Lung (tissue), 12 donors: Measurements from ENCODE around the gene COA1. TPM values are rescaled to one million over a fixed set of nuclear protein-coding genes. Genes with fewer than 3 reads are reported as not detected.

Experiments used
- ATAC-seq: fragments of 200-7000 bp; cut with Tn5 transposase; one replicate; pipeline ENCODE4 v1.9.1; 2020; ENCODE audit warnings: moderate number of reproducible peaks; ENCODE audit not compliant: insufficient read depth, low FRiP score
- DNase-seq, 3 donors: peaks; one replicate each; pipeline ENCODE4 v3.0.0-alpha.2; 2013 to 2017
- H3K27ac ChIP-seq, 2 donors: one replicate each; pipeline ENCODE4 v1.5.1; 2013; ENCODE audit warnings: mild to moderate bottlenecking in 2 of 2, moderate library complexity in 2 of 2, control low read depth in 1 of 2, inconsistent platforms in 1 of 2, low read depth in 1 of 2, low read length in 1 of 2
- H3K27me3 ChIP-seq, 3 donors: one replicate each; pipeline ENCODE4 v1.5.1; 2013; ENCODE audit warnings: low read length in 2 of 3; ENCODE audit not compliant: control insufficient read depth in 3 of 3, insufficient read depth in 3 of 3
- H3K36me3 ChIP-seq, 4 donors: one replicate each; pipeline ENCODE4 v1.5.1; 2013; ENCODE audit warnings: low read length in 4 of 4, mild to moderate bottlenecking in 1 of 4, moderate library complexity in 1 of 4; ENCODE audit not compliant: control insufficient read depth in 4 of 4, insufficient read depth in 4 of 4
- H3K4me1 ChIP-seq, 5 donors: one replicate each; pipeline ENCODE4 v1.5.1; 2013; ENCODE audit warnings: low read length in 5 of 5, mild to moderate bottlenecking in 2 of 5, moderate library complexity in 1 of 5; ENCODE audit not compliant: control insufficient read depth in 5 of 5, insufficient read depth in 5 of 5
- H3K4me3 ChIP-seq: one replicate; pipeline ENCODE4 v1.5.1; 2013; ENCODE audit warnings: mild to moderate bottlenecking, control low read depth, moderate library complexity
- H3K9ac ChIP-seq, 2 donors: one replicate each; pipeline ENCODE4 v1.5.1; 2013; ENCODE audit warnings: low read length in 2 of 2, control low read depth in 1 of 2; ENCODE audit not compliant: insufficient read depth in 1 of 2
- H3K9me3 ChIP-seq, 4 donors: one replicate each; pipeline ENCODE4 v1.5.1; 2013; ENCODE audit warnings: low read length in 3 of 4, mild to moderate bottlenecking in 1 of 4, moderate library complexity in 1 of 4; ENCODE audit not compliant: control insufficient read depth in 4 of 4, insufficient read depth in 3 of 4
- CTCF ChIP-seq: IDR thresholded peaks from 2 replicates; pipeline ENCODE4 v1.5.1; 2012; ENCODE audit warnings: mild to moderate bottlenecking; ENCODE audit errors: control extremely low read depth, extremely low read depth
- WGBS, 2 donors: extraction: QIAGEN DNeasy Blood & Tissue Kit; methylation state at CpG; one replicate each; pipeline ENCODE4 v1.1.7; 2013; 5-methylcytosine and 5-hydroxymethylcytosine counted together
- polyA plus RNA-seq, 2 donors: library from polyadenylated mRNA; stranded (reverse); fragments of 200-250 nt; gene quantifications; one replicate each; pipeline ENCODE4 v1.2.1, GENCODE V29; 2013
- total RNA-seq, 2 donors: library from RNA; depleted of rRNA in 1 of 2; stranded (reverse); fragments of >200 nt in 1 of 2; gene quantifications; one replicate each; pipeline ENCODE4 v1.2.1, GENCODE V29; 2014 to 2021
- donor health status: control.
- donor health status: control.
- donor health status: Bipolar disorder and iron deficiency.
- donor health status: healthy.
- donor health status: DM: yes; HTN: yes; CAD: no.

COA1 gene
- total and polyA plus RNA-seq, 4 donors = 35.0 to 92.1 (median 42.6) TPM

- TF ChIP-seq CTCF = no peak
- no peak for DNase-seq
- Histone ChIP-seq H3K4me3 (no peak overlapping the region), H3K27me3 (no peaks in the 10 kb centered on the region), H3K36me3 (peaks cover 0 to 9% (median 6%) of the 10 kb centered on the region in 4 donors), H3K9me3 (no peaks in the 10 kb centered on the region), H3K4me1 (peaks cover 0 to 6% (median 0%) of the 10 kb centered on the region in 5 donors), H3K9ac (no peak overlapping the region), H3K27ac (no peak overlapping the region)
- ATAC-seq = no peak
- 98 to 99% methylated on average over 4 of the region's 4 CpGs for WGBS, 2 donors
Measured at GRCh38 chr7:43616977-43617376, 112.3 kb downstream of the COA1 start.

GRCh38 chr7:43615558-43616145, 113.7 kb downstream of the COA1 start:
- no peak for TF ChIP-seq CTCF
- Histone ChIP-seq H3K9me3 (no peaks in the 10 kb centered on the region), H3K27me3 (no peaks in the 10 kb centered on the region), H3K4me1 (peaks cover 0 to 9% (median 0%) of the 10 kb centered on the region in 5 donors), H3K4me3 (no peak overlapping the region), H3K9ac (no peak overlapping the region), H3K27ac (peak overlapping the region in 1 of 2 donors; percentile 1), H3K36me3 (peaks cover 0 to 10% (median 6%) of the 10 kb centered on the region in 4 donors)
- ATAC-seq (no peak), DNase-seq (peak in 2 of 3 donors; percentile 9 to 26)
- 54 to 69% methylated on average over 7 of the region's 7 CpGs for WGBS, 2 donors

GRCh38 chr7:43612599-43613589, 116.4 kb downstream of the COA1 start:
- WGBS, 2 donors = 70 to 91% methylated on average over 3 of the region's 3 CpGs
- H3K9ac ChIP-seq = no peak overlapping the region
- peaks cover 0 to 17% (median 14%) of the 10 kb centered on the region in 4 donors for H3K36me3 ChIP-seq
- peaks cover 0 to 9% (median 0%) of the 10 kb centered on the region in 5 donors for H3K4me1 ChIP-seq
- H3K9me3 ChIP-seq = no peaks in the 10 kb centered on the region
- H3K4me3 ChIP-seq = no peak overlapping the region
- ATAC-seq (no peak), DNase-seq (no peak)
- H3K27ac ChIP-seq = no peak overlapping the region
- no peaks in the 10 kb centered on the region for H3K27me3 ChIP-seq
- no peak for TF ChIP-seq CTCF
